GM12864 (cell line): Measurements from ENCODE around the gene HPN.

ENCODE experiments used
- DNase-seq: peaks from one replicate; pipeline ENCODE4 v3.0.0-alpha.2; 2011; ENCODE audit warnings: low read depth
- H3K4me3 ChIP-seq: 2 replicates; pipeline ENCODE4 v1.5.1; 2011; ENCODE audit warnings: mild to moderate bottlenecking, low read depth, low read length, control low read depth
- TF ChIP-seq, protein P1 (sequence below): IDR thresholded peaks from 2 replicates; pipeline ENCODE4 v1.5.1; 2011; ENCODE audit warnings: low read depth, mild to moderate bottlenecking, moderate library complexity, low read length, control low read depth, inconsistent platforms; ENCODE audit errors: missing control alignments

HPN gene

DNA sequence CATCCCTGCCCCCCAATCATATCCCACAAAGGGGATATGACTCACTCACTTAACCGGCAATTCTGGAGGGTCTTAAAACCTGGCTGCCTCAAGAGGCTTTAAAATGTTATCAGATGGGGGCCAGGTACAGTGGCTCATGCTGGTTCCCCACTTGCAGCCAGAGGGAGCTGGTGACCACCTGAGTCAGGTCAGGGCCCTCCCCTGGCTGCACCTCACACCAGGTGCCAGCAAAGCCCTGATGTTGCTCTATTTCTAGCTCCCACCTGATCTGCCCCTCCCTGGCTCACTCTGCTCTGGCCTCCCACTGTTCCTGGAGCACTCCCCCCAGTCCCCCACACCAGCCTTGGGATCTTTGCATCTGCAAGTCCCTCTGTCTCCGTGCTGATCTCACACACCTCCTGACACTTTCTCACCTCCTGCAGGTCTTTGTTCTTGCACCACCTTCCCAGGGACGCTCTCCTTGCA, 14.2 kb downstream of the HPN start:
- TF ChIP-seq, protein P1, sequence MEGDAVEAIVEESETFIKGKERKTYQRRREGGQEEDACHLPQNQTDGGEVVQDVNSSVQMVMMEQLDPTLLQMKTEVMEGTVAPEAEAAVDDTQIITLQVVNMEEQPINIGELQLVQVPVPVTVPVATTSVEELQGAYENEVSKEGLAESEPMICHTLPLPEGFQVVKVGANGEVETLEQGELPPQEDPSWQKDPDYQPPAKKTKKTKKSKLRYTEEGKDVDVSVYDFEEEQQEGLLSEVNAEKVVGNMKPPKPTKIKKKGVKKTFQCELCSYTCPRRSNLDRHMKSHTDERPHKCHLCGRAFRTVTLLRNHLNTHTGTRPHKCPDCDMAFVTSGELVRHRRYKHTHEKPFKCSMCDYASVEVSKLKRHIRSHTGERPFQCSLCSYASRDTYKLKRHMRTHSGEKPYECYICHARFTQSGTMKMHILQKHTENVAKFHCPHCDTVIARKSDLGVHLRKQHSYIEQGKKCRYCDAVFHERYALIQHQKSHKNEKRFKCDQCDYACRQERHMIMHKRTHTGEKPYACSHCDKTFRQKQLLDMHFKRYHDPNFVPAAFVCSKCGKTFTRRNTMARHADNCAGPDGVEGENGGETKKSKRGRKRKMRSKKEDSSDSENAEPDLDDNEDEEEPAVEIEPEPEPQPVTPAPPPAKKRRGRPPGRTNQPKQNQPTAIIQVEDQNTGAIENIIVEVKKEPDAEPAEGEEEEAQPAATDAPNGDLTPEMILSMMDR, result peak; percentile 52
- no peak overlapping the region for H3K4me3 ChIP-seq
- no peak for DNase-seq

DNA sequence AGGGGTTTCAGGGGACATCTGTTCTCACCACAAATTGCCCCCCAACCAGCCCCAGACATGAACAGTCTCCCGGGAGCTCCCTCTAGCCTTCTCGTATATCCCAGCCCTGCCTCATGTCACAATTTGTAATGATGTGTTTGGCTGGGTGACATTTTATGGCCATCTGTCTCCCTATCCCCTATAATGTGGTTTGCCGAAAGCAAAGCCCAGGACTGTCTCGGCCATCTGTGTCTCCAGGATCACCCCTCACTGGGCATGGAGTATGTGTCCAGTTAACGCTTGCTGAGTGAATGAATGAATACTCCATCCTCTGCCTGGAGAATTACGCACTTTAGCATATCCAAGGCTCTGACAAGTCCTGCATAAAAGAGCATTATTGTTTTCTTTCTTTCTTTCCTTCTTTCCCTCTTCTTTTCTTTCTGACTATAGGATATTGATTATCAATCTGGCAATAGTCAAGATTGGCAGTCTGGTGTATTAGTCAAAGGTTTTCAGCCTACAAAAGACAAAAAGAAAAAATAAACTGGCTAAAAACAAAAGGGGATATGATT, 15.1 kb downstream of the HPN start:
- no peak for DNase-seq
- no peak overlapping the region for H3K4me3 ChIP-seq
- TF ChIP-seq, protein P1, result no peak

DNA sequence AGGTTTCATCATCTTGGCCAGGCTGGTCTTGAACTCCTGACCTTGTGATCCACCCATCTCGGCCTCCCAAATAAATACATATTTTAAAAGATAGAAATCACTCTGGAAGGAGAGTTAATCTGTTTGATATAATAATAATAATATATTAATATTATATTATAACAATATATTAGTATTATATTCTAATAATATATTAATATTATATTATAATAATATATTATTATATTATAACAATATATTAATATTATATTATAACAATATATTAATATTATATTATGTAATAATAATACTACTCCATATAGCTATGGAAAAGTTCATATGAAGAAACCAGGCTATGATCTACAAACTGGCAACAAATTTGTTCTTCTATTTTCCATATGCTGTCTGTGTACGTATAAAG, 16.8 kb downstream of the HPN start:
- DNase-seq, result no peak
- TF ChIP-seq, protein P1, result no peak
- no peak overlapping the region for H3K4me3 ChIP-seq

DNA sequence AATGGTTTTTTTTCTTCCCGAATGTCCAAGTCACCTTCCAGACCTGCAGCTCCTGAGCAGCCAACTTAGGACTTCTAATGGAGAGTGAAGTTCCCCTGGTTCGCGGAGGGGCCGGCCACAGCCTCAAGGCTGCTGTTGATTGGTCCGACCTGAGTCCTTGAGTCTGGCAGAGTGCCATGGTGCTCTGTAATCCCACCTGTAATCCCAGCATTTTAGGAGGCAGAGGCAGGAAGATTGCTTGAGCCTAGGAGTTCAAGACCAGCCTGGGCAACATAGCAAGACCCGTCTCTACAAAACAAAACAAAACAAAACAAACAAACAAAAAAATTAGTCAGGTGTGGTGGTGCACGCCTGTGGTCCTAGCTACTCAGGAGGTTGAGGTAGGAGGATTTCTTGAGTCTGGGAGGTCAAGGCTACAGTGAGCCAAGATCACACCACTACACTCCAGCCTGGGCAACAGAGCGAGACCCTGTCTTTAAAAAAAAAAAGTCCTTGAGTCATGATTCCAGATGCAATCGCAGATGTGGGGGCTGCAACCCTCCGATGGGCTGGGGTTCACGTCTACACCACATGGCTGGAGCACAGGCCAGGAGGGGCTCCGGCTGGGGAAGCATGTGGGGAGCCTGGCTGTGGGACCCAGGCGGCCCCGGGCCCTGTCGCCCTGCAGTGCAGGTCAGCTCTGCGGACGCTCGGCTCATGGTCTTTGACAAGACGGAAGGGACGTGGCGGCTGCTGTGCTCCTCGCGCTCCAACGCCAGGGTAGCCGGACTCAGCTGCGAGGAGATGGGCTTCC, 17.7 kb downstream of the HPN start:
- TF ChIP-seq, protein P1, result no peak
- H3K4me3 ChIP-seq, result no peak overlapping the region
- DNase-seq, result no peak

DNA sequence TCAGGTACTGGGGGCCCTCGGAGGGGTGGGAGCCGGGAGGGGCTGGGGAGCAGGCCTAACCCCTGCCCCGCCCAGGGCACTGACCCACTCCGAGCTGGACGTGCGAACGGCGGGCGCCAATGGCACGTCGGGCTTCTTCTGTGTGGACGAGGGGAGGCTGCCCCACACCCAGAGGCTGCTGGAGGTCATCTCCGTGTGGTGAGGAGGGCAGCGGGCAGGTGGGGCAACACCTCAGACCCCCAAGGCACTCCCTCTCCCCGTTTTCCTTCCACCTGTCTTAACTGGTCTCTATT, 18.2 kb downstream of the HPN start:
- no peak for DNase-seq
- TF ChIP-seq, protein P1, result no peak
- H3K4me3 ChIP-seq, result no peak overlapping the region

DNA sequence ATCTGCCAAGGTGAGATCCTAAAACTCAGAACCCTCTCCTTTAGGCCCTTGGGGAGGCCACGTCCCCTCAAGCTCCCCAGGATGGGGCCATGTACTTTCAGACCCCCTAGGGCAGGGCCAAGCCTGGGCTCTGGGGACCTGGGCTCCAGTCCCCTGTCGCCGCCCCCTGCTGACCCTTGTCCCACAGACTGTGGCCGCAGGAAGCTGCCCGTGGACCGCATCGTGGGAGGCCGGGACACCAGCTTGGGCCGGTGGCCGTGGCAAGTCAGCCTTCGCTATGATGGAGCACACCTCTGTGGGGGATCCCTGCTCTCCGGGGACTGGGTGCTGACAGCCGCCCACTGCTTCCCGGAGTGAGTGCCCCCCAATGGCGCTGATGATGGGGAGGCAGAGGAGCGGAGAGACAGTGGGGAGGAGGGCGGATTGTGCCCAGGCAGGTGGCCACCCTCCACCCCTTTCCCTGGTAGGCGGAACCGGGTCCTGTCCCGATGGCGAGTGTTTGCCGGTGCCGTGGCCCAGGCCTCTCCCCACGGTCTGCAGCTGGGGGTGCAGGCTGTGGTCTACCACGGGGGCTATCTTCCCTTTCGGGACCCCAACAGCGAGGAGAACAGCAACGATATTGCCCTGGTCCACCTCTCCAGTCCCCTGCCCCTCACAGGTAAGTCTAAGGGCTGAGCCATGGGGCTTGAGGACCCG, 18.8 kb downstream of the HPN start:
- DNase-seq, result no peak
- TF ChIP-seq, protein P1, result no peak
- no peak overlapping the region for H3K4me3 ChIP-seq
